ENCODE measurements around the gene ANKS1A.

Gene ANKS1A

DNA sequence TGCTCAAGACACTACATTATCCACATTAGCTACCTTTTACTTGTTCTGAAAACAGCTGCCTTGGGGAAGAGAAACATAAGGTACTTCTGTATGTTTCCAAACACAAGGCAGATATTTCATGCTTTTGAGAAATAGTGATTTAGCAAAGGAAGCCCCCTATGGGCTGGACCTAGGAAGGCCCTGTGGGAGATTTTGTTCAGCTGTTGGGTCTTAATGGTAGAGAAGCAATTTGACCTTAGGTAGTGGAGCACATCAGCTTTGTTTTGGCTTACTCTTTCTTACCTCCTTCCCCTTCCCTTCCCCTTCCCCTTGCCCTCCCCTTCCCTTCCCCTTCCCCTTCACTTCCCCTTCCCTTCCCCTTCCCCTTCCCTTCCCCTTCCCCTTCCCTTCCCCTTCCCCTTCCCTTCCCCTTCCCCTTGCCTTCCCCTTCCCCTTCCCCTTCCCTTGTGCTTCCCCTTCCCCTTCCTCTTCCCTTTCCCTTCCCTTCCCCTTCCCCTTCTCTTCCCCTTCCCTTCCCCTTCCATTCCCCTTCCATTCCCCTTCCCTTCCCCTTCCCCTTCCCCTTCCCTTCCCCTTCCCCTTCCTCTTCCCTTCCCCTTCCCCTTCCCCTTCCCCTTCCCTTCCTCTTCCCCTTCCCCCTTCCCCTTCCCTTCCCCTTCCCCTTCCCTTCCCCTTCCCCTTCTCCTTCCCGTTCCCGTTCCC lies 84.6 kb downstream of the ANKS1A start:
- Histone ChIP-seq H3K4me1 (ENCODE audit: control insufficient read depth, insufficient read depth, low read length) (no peaks in the 10 kb centered on the region), H3K9ac (ENCODE audit: low read length) (no peak overlapping the region), H3K36me3 (ENCODE audit: control insufficient read depth, insufficient read depth, low read length) (peaks cover 8% of the 10 kb centered on the region), H3K27me3 (ENCODE audit: control insufficient read depth, insufficient read depth, low read length) (no peaks in the 10 kb centered on the region), H3K9me3 (ENCODE audit: control insufficient read depth, low read length) (no peaks in the 10 kb centered on the region), H3K4me3 (ENCODE audit: low read length) (no peak overlapping the region)

DNA sequence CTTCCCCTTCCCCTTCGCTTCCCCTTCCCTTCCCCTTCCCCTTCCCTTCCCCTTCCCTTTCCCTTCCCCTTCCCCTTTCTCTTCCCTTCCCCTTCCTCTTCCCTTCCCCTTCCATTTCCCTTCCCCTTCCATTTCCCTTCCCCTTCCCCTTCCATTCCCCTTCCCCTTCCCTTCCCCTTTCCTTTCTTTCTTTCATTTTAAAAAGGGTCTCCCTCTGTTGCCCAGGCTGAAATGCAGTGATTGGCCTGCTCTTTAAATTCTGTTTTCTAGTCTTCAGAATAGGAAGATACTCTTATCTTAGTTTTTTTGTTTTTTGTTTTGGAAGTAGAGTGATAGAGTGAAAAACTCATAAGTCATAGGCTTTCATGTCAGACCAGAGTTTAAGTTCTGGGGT lies 85.2 kb downstream of the ANKS1A start:
- Histone ChIP-seq H3K4me3 (ENCODE audit: low read length) (no peak overlapping the region), H3K36me3 (ENCODE audit: control insufficient read depth, insufficient read depth, low read length) (peaks cover 8% of the 10 kb centered on the region), H3K9me3 (ENCODE audit: control insufficient read depth, low read length) (no peaks in the 10 kb centered on the region), H3K27me3 (ENCODE audit: control insufficient read depth, insufficient read depth, low read length) (no peaks in the 10 kb centered on the region), H3K9ac (ENCODE audit: low read length) (no peak overlapping the region), H3K4me1 (ENCODE audit: control insufficient read depth, insufficient read depth, low read length) (no peaks in the 10 kb centered on the region)

DNA sequence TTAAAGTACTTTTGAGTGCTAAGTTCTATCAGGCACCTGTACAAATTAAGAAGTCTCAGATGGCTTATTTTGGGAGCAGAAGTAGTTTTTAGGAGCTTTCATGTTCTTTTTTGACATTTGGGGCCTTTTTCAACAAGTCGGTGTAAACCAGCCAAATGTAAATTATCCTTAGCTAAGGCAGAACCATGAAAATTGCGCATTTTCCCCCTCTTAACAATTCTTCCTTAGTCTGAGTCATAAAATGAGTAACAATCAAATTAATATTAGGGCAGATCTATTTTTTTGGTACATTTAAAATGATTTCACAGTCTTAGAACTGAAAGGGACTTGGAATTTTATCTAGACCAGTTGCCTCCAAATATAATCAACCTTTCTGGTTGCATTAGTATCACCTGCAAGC lies 87.2 kb downstream of the ANKS1A start:
- Histone ChIP-seq H3K27me3 (ENCODE audit: control insufficient read depth, insufficient read depth, low read length) (no peaks in the 10 kb centered on the region), H3K4me1 (ENCODE audit: control insufficient read depth, insufficient read depth, low read length) (no peaks in the 10 kb centered on the region), H3K36me3 (ENCODE audit: control insufficient read depth, insufficient read depth, low read length) (peaks cover 2% of the 10 kb centered on the region), H3K9me3 (ENCODE audit: control insufficient read depth, low read length) (no peaks in the 10 kb centered on the region), H3K4me3 (ENCODE audit: low read length) (no peak overlapping the region), H3K9ac (ENCODE audit: low read length) (no peak overlapping the region)

DNA sequence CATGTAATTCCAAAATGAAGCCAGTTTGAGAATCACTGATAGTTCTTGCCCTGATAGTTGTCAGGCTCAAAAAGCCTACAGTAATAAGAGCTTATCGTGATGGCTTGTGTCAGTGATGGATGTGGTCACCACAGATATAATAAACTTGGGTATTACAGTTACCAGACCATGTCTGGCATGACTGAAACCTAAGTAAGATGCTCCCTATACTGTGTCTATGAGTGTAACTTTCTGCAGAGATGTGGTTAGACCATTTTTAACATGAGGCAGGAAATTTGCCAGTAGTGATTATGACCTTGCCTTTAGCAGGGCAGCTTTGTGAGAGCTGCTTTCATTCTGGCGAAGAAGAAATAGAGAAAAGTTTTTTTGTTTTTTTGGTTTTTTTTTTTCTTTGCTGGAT lies 90.2 kb downstream of the ANKS1A start:
- Histone ChIP-seq H3K27me3 (ENCODE audit: control insufficient read depth, insufficient read depth, low read length) (no peaks in the 10 kb centered on the region), H3K9ac (ENCODE audit: low read length) (no peak overlapping the region), H3K9me3 (ENCODE audit: control insufficient read depth, low read length) (no peaks in the 10 kb centered on the region), H3K36me3 (ENCODE audit: control insufficient read depth, insufficient read depth, low read length) (no peaks in the 10 kb centered on the region), H3K4me1 (ENCODE audit: control insufficient read depth, insufficient read depth, low read length) (no peaks in the 10 kb centered on the region), H3K4me3 (ENCODE audit: low read length) (no peak overlapping the region)

DNA sequence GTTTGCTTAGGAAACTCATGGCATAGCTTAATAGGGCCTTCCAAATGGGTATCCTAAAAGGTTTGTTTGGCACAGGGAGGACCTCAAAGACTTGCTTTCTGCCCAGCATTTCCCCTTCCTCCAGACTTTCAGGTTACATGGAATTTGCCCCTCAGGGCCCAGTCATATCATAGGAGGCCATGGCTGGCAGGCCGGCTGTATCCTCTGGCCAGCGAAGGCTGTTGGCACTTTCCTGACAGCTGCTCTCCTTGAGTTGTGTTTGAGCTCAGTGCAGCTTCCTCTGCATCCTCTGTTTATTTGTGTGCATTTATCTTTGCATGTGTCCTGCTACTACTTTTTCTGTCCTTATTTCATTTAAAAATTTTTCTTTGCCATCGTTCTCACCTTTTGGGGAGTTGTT lies 90.9 kb downstream of the ANKS1A start:
- Histone ChIP-seq H3K36me3 (ENCODE audit: control insufficient read depth, insufficient read depth, low read length) (no peaks in the 10 kb centered on the region), H3K9ac (ENCODE audit: low read length) (no peak overlapping the region), H3K27me3 (ENCODE audit: control insufficient read depth, insufficient read depth, low read length) (no peaks in the 10 kb centered on the region), H3K4me3 (ENCODE audit: low read length) (no peak overlapping the region), H3K4me1 (ENCODE audit: control insufficient read depth, insufficient read depth, low read length) (no peaks in the 10 kb centered on the region), H3K9me3 (ENCODE audit: control insufficient read depth, low read length) (no peaks in the 10 kb centered on the region)

DNA sequence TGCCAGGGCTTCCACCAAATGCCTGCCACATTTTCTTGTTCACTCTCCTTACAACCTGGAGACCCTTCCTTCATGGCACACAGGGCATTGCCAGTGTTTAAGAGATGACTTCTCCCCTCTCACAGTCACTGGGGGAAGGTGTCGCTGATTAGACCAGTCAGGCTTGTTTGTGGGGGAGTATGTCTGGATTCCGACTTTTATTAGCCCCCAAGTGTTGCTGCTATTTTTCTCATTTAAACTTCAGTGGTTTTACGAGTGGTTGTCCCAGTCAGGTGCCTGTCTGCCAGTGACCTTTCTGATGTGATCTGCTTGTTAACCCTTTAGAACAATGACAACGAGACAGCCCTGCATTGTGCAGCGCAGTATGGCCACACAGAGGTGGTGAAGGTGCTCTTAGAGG lies 92.3 kb downstream of the ANKS1A start:
- H3K27me3 ChIP-seq (ENCODE audit: control insufficient read depth, insufficient read depth, low read length), result no peaks in the 10 kb centered on the region
- H3K4me3 ChIP-seq (ENCODE audit: low read length), result no peak overlapping the region
- H3K36me3 ChIP-seq (ENCODE audit: control insufficient read depth, insufficient read depth, low read length), result no peaks in the 10 kb centered on the region
- no peaks in the 10 kb centered on the region for H3K9me3 ChIP-seq (ENCODE audit: control insufficient read depth, low read length)
- H3K4me1 ChIP-seq (ENCODE audit: control insufficient read depth, insufficient read depth, low read length), result no peaks in the 10 kb centered on the region
- H3K9ac ChIP-seq (ENCODE audit: low read length), result no peak overlapping the region

DNA sequence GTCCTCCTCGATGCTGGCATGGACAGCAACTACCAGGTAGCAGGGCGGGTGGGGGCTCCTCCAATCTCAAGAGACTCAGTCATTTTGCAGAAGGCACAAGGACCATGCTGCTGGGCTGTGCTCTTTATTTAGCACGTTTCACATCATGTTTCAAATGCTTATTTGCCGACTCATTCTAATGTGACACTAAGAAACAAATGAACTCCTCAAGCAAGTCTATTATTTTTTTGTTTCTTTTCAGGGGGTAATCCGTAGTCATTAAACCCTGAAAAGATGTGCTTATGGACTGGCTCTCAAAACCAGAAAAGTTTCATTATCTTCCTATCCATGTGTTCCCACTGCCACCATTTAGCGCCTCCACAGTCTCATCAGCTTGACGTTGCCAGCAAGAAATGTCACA lies 92.9 kb downstream of the ANKS1A start:
- H3K27me3 ChIP-seq (ENCODE audit: control insufficient read depth, insufficient read depth, low read length), result no peaks in the 10 kb centered on the region
- no peak overlapping the region for H3K9ac ChIP-seq (ENCODE audit: low read length)
- H3K4me3 ChIP-seq (ENCODE audit: low read length), result no peak overlapping the region
- H3K9me3 ChIP-seq (ENCODE audit: control insufficient read depth, low read length), result no peaks in the 10 kb centered on the region
- no peaks in the 10 kb centered on the region for H3K4me1 ChIP-seq (ENCODE audit: control insufficient read depth, insufficient read depth, low read length)
- no peaks in the 10 kb centered on the region for H3K36me3 ChIP-seq (ENCODE audit: control insufficient read depth, insufficient read depth, low read length)

DNA sequence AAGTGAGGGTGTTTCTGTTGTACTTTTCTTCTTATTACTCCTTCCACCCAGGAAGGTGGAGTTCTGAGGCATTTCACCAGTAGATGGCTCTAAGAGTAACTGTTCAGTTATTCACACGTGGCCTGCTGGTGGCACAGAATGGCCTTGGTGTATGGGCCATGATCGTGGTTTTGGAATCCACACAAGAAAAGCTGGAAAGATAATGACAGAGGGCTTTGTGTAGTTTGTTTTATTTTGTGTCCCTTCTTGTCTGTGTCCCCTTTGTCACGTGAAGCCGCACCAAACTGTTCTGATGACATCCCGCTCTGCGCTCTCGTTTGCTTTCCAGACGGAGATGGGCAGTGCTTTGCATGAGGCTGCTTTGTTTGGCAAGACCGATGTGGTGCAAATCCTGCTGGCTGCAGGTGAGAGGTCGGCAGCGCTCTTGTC lies 93.4 kb downstream of the ANKS1A start:
- H3K36me3 ChIP-seq (ENCODE audit: control insufficient read depth, insufficient read depth, low read length), result no peaks in the 10 kb centered on the region
- no peak overlapping the region for H3K9ac ChIP-seq (ENCODE audit: low read length)
- H3K9me3 ChIP-seq (ENCODE audit: control insufficient read depth, low read length), result no peaks in the 10 kb centered on the region
- no peaks in the 10 kb centered on the region for H3K4me1 ChIP-seq (ENCODE audit: control insufficient read depth, insufficient read depth, low read length)
- H3K4me3 ChIP-seq (ENCODE audit: low read length), result no peak overlapping the region
- no peaks in the 10 kb centered on the region for H3K27me3 ChIP-seq (ENCODE audit: control insufficient read depth, insufficient read depth, low read length)

DNA sequence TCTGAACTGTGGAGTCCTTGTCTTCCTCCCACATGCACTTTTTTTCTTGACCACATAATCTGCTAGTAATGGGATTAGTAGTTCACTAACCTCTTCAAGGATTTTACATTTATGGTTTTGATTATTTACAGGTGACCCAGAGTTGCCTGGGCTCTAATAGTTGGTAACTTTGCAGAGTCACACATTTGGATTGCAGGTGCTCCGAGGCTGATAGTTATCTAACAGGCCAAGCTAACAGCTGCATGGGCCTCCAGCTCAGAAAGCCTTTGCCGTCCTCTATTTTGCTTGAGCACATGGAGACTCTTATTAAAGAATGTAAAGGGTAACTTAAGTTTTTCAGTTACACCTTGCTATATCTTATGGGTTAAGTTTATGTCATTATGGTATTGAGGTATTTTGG lies 95.4 kb downstream of the ANKS1A start:
- Histone ChIP-seq H3K9ac (ENCODE audit: low read length) (no peak overlapping the region), H3K4me1 (ENCODE audit: control insufficient read depth, insufficient read depth, low read length) (no peaks in the 10 kb centered on the region), H3K27me3 (ENCODE audit: control insufficient read depth, insufficient read depth, low read length) (no peaks in the 10 kb centered on the region), H3K4me3 (ENCODE audit: low read length) (no peak overlapping the region), H3K36me3 (ENCODE audit: control insufficient read depth, insufficient read depth, low read length) (no peaks in the 10 kb centered on the region), H3K9me3 (ENCODE audit: control insufficient read depth, low read length) (no peaks in the 10 kb centered on the region)

DNA sequence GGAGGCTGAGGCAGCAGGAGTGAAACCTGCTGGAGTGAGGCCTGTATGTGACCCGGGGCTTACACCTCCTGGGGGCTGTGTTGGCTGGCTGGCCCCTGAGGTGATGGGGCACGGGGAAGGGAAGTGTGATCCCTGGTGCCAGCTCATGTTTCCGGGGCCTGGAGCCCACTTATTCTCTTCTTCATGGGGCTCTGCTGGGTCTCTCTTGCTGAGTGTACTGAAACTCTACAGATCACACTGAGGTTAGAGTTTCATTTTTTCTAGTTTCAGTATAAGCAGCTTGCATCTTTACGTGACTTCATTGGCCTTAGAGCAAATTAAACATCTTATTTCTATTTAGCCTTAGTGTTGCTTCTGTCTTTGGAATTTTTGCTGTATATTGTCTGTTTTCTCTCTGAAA lies 96.2 kb downstream of the ANKS1A start:
- Histone ChIP-seq H3K9ac (ENCODE audit: low read length) (no peak overlapping the region), H3K9me3 (ENCODE audit: control insufficient read depth, low read length) (no peaks in the 10 kb centered on the region), H3K4me3 (ENCODE audit: low read length) (no peak overlapping the region), H3K36me3 (ENCODE audit: control insufficient read depth, insufficient read depth, low read length) (no peaks in the 10 kb centered on the region), H3K27me3 (ENCODE audit: control insufficient read depth, insufficient read depth, low read length) (no peaks in the 10 kb centered on the region), H3K4me1 (ENCODE audit: control insufficient read depth, insufficient read depth, low read length) (no peaks in the 10 kb centered on the region)

DNA sequence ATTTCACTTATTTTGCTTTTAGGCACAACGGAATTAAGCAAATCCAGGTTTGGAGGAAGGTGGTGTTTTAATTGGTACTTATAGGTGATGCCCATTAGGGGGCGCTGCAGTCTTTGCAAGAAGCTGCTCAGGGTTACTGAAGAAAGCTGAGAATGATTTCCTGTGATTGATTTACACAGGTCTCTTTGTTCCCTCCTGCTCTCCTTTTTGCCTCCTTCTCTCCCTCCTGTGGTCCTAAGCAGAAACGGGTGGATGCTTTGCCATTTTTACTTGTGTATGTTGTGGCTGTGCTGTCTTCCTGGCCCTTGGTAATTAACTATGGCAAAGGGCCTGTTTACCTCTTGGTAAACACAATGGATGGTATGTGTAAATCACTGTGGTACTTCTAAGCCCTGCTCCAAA lies 97.8 kb downstream of the ANKS1A start:
- no peak overlapping the region for H3K4me3 ChIP-seq (ENCODE audit: low read length)
- no peaks in the 10 kb centered on the region for H3K27me3 ChIP-seq (ENCODE audit: control insufficient read depth, insufficient read depth, low read length)
- no peaks in the 10 kb centered on the region for H3K36me3 ChIP-seq (ENCODE audit: control insufficient read depth, insufficient read depth, low read length)
- no peaks in the 10 kb centered on the region for H3K9me3 ChIP-seq (ENCODE audit: control insufficient read depth, low read length)
- no peaks in the 10 kb centered on the region for H3K4me1 ChIP-seq (ENCODE audit: control insufficient read depth, insufficient read depth, low read length)
- H3K9ac ChIP-seq (ENCODE audit: low read length), result no peak overlapping the region

DNA sequence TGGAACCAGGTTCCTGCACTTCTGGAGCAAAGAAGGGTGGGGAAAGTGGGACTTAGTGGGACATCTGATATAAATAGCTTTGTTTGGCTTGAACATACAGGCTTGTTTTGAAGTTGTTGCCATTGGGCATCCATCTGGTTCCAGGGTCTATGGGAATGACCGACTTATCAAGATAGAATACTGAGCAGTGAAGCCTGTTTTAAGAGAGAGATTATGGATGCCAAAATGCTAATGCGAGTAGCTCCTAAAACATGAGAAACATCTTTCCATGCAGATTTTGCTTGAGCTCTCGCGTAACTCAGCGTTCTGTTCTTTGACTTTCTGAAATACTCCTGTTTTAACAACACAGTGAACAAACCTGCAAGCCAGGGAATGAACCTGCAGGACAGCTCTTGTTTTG lies 98.5 kb downstream of the ANKS1A start:
- Histone ChIP-seq H3K36me3 (ENCODE audit: control insufficient read depth, insufficient read depth, low read length) (peaks cover 5% of the 10 kb centered on the region), H3K9me3 (ENCODE audit: control insufficient read depth, low read length) (no peaks in the 10 kb centered on the region), H3K4me3 (ENCODE audit: low read length) (no peak overlapping the region), H3K27me3 (ENCODE audit: control insufficient read depth, insufficient read depth, low read length) (no peaks in the 10 kb centered on the region), H3K9ac (ENCODE audit: low read length) (no peak overlapping the region), H3K4me1 (ENCODE audit: control insufficient read depth, insufficient read depth, low read length) (no peaks in the 10 kb centered on the region)

DNA sequence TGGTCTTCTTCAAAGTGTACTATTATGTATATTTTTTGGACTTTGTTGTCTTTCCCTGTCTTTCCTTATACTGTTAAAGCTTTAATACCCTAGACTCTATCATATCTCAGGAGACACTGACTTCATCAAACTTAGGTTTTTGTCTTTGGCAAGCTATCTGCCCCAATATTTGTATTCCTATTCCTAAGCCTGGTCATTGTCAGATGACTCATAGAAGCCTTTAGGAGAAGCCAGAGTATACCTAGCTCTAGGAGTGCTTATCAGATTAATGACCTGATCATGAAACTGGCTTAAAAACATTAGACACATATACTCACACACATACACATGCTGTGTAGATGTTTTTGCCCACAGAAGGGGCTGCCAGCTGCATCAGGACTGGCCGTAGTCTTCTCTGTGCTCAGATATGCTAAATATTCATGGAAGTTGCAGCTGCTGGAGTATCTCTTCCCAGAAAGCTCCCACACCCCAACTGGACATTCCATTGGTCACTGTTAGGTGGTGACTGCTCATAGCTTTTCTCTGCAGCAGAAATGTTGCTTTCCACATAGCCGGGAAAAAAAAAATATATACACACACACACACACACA lies 102.0 kb downstream of the ANKS1A start:
- Histone ChIP-seq H3K36me3 (ENCODE audit: control insufficient read depth, insufficient read depth, low read length) (peaks cover 6% of the 10 kb centered on the region), H3K9ac (ENCODE audit: low read length) (no peak overlapping the region), H3K4me1 (ENCODE audit: control insufficient read depth, insufficient read depth, low read length) (no peaks in the 10 kb centered on the region), H3K9me3 (ENCODE audit: control insufficient read depth, low read length) (no peaks in the 10 kb centered on the region), H3K27me3 (ENCODE audit: control insufficient read depth, insufficient read depth, low read length) (no peaks in the 10 kb centered on the region), H3K4me3 (ENCODE audit: low read length) (no peak overlapping the region)

Measured in mucosa of stomach (tissue), 1 donor.